Progenitor cell of endocrine pancreas (in vitro differentiated cells): ENCODE data around the gene BDH1. TPM values are rescaled to one million over a fixed set of nuclear protein-coding genes. Genes with fewer than 3 reads are reported as not detected.

Source experiments
- DNase-seq: peaks from one replicate; pipeline ENCODE4 v3.0.0; 2021; ENCODE audit warnings: low spot score; ENCODE audit not compliant: unreplicated experiment
- H3K27ac Mint-ChIP-seq: 2 replicates; pipeline ENCODE4 v1.8.0; 2021; ENCODE audit warnings: mild to moderate bottlenecking, moderate library complexity, mixed read lengths
- H3K27me3 Mint-ChIP-seq: 2 replicates; pipeline ENCODE4 v1.8.0; 2021; ENCODE audit warnings: mixed read lengths
- H3K36me3 Mint-ChIP-seq: 2 replicates; pipeline ENCODE4 v1.8.0; 2022; ENCODE audit warnings: mixed read lengths; ENCODE audit not compliant: insufficient read depth
- H3K4me1 Mint-ChIP-seq: 2 replicates; pipeline ENCODE4 v1.8.0; 2021; ENCODE audit warnings: low read depth, mixed read lengths
- H3K4me3 Mint-ChIP-seq: 2 replicates; pipeline ENCODE4 v1.8.0; 2021; ENCODE audit warnings: low read depth, mild to moderate bottlenecking, moderate library complexity, mixed read lengths
- H3K9me3 Mint-ChIP-seq: 2 replicates; pipeline ENCODE4 v1.8.0; 2021; ENCODE audit warnings: low read depth, mixed read lengths
- total RNA-seq: library from RNA; stranded (reverse); gene quantifications from 2 replicates; pipeline ENCODE4 v1.2.1, GENCODE V29; 2021
- TF ChIP-seq, protein P1 (sequence below): fragments of 200-600 bp; sonication (generic); IDR thresholded peaks from one replicate; pipeline ENCODE4 v1.5.0; 2021; ENCODE audit warnings: antibody characterized with exemption, mild to moderate bottlenecking; ENCODE audit not compliant: unreplicated experiment

BDH1 gene
- total RNA-seq, 1 donor from 2014 or later, result 41.9 TPM

DNA sequence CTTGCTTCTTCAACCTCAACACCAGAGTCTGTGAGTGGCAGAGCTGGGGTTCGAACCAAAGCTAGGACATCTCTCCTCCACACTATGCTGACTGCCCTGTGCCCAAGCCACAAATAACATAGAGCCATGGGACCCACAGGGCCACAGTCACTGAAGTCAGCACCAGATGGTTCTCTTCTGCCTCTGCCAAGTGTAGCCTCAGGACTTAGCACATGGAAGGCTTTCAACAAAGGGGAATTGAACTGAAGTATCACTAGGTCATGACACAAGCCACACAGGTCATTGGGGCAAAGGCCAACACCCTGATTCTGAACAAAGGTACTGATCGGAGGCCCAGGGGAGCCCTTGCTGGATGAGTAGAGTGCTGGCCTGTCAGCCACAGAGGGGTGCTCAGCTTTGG, 83.6 kb downstream of the BDH1 start:
- H3K4me1 Mint-ChIP-seq, result peaks cover 19% of the 10 kb centered on the region
- no peak for DNase-seq
- H3K27me3 Mint-ChIP-seq, result peaks cover 13% of the 10 kb centered on the region
- H3K9me3 Mint-ChIP-seq, result no peaks in the 10 kb centered on the region
- no peak overlapping the region for H3K27ac Mint-ChIP-seq
- TF ChIP-seq, protein P1, sequence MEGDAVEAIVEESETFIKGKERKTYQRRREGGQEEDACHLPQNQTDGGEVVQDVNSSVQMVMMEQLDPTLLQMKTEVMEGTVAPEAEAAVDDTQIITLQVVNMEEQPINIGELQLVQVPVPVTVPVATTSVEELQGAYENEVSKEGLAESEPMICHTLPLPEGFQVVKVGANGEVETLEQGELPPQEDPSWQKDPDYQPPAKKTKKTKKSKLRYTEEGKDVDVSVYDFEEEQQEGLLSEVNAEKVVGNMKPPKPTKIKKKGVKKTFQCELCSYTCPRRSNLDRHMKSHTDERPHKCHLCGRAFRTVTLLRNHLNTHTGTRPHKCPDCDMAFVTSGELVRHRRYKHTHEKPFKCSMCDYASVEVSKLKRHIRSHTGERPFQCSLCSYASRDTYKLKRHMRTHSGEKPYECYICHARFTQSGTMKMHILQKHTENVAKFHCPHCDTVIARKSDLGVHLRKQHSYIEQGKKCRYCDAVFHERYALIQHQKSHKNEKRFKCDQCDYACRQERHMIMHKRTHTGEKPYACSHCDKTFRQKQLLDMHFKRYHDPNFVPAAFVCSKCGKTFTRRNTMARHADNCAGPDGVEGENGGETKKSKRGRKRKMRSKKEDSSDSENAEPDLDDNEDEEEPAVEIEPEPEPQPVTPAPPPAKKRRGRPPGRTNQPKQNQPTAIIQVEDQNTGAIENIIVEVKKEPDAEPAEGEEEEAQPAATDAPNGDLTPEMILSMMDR, result no peak
- no peaks in the 10 kb centered on the region for H3K36me3 Mint-ChIP-seq
- no peak overlapping the region for H3K4me3 Mint-ChIP-seq

DNA sequence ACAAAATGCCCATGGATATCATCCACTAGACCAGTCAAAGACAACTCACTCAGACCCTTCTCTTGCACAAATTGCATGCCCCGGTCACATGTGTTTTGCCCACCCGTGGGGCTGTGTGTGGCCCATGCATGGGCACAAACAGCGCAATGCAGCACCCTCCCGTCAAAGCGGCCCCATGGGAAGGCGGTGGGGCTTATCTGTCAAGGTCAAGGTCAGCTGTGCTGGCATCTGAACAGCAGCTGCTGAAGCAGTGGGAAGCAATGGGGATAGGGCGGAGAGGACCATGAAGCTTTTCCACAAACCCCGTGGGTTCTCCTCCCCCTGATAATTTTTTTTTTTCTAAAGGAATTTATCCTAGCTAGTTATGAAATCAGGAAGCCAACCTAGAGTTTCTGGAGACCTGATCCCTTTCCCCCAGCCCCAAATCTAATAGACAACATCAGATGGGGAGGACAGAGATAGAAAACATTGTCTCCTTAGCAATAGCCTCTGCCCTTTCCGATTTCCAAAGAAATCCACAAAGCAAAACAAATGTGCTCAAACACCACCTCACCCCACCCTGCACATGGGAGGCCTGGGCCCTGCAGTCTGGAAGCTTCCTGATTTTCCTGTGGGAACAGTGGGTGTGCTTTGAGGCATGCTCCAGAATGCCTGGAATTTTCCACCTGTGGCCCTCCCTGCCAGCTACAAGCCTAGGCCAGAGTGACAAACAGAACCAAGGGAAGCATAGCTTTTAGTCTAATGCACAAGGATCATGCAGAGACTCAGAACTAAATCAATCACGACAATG, 84.4 kb downstream of the BDH1 start:
- Mint-ChIP-seq H3K27me3 (peaks cover 11% of the 10 kb centered on the region), H3K36me3 (no peaks in the 10 kb centered on the region), H3K4me1 (peaks cover 22% of the 10 kb centered on the region), H3K27ac (no peak overlapping the region), H3K9me3 (no peaks in the 10 kb centered on the region), H3K4me3 (no peak overlapping the region)
- DNase-seq, result no peak
- TF ChIP-seq, protein P1, result no peak

DNA sequence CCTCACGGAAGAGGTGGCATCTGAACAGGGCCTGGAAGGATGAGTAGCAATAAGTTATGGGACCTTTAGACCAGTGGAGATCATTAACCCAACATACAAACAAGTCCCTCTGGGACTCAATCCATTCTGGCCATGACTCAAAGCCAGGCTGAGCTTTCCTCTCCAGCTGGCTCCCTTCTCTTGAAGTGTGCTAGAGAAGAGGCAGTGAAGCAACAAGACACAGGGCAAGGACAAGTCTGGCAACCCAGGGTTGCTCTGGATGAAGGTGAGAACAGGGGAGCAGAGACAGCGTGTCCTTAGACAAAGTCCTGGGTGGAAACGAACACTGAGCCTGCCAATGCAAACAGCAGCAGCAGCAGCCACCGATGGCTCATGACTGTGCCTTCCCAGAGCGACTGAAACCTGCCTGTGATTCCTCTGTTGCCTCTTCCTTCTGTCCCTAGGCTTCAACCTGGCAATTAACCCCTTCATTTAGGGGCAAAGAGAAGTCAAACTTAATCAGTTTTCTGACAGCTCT, 86.8 kb downstream of the BDH1 start:
- DNase-seq, result no peak
- Mint-ChIP-seq H3K36me3 (no peaks in the 10 kb centered on the region), H3K4me1 (peaks cover 27% of the 10 kb centered on the region), H3K9me3 (no peaks in the 10 kb centered on the region), H3K4me3 (no peak overlapping the region), H3K27me3 (peaks cover 12% of the 10 kb centered on the region), H3K27ac (no peak overlapping the region)
- TF ChIP-seq, protein P1, result no peak

DNA sequence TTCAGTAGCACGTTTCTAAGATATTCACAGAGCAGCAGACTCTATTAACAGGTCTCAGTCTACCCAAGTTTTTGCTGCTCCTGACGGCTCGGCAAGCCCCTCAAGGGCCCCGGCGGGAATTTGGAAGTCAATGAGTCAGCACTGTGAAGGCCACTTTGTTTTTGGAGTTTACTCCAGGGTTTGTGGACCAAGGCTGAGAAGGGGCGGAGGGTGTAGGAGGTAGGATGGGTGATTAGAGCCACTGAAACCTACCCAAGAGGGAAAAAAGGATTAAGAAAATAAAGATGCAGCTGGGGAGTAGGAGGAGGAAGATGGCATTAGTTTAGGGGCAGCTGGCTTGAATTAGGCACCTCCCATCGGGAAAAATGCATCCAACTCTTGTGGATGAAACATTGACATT, 87.6 kb downstream of the BDH1 start:
- H3K36me3 Mint-ChIP-seq, result no peaks in the 10 kb centered on the region
- peak overlapping the region; percentile 23 for H3K27ac Mint-ChIP-seq
- peaks cover 12% of the 10 kb centered on the region for H3K27me3 Mint-ChIP-seq
- H3K9me3 Mint-ChIP-seq, result no peaks in the 10 kb centered on the region
- TF ChIP-seq, protein P1, result no peak
- H3K4me1 Mint-ChIP-seq, result peaks cover 27% of the 10 kb centered on the region
- DNase-seq, result no peak
- H3K4me3 Mint-ChIP-seq, result no peak overlapping the region

DNA sequence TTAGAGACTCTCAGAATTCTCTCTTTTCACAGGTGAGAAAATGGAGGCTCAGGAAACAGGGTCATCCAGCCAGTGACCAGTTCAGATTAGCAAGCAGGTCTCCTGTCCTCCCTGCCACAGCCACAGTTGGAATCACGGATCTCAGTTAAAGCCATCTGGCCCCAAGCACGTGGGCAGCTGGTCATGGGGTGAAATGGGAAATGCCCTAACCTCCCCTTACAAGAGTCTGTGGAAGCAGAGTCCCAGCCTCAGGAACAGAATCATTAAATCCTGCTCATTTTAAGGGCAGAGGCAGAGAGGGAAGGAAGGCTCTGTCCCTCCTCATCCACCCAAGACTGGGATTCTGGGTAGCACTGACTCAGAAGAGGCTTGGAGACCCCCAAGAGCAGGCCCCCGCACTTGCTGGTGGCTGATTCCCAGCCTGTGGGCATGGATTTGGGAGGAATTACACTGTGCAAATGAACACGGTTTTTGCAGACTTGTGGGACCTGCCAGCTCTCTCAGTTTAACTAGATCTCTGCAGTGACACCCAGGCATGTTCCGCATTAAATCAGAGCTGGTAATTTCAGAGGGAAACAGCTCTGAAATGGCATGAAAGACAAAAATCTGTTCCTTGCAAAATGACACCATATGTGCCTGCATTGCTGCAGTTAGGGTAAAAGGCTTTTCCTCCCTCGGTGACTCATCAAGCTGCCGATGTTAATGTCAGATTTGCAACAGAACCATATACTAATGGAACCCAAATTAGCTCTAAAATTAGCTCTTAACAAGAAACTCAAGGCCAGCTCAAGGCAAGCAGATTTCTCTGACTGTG, 89.0 kb downstream of the BDH1 start:
- no peak overlapping the region for H3K4me3 Mint-ChIP-seq
- H3K36me3 Mint-ChIP-seq, result no peaks in the 10 kb centered on the region
- H3K27ac Mint-ChIP-seq, result no peak overlapping the region
- H3K27me3 Mint-ChIP-seq, result peaks cover 12% of the 10 kb centered on the region
- H3K9me3 Mint-ChIP-seq, result no peaks in the 10 kb centered on the region
- no peak for DNase-seq
- peaks cover 24% of the 10 kb centered on the region for H3K4me1 Mint-ChIP-seq
- TF ChIP-seq, protein P1, result no peak
